GM18505 (cell line): Measurements from ENCODE around the gene CPOX.

Experiments used
- ATAC-seq: cut with Tn5 transposase; IDR thresholded peaks from one replicate; pipeline ENCODE4 v1.9.1; 2021; ENCODE audit not compliant: unreplicated experiment
- POLR2A ChIP-seq: IDR thresholded peaks from 4 replicates; pipeline ENCODE4 v1.6.1; 2011; ENCODE audit warnings: borderline replicate concordance; ENCODE audit not compliant: insufficient read depth, insufficient read length; ENCODE audit errors: extremely low read depth

CPOX gene

DNA sequence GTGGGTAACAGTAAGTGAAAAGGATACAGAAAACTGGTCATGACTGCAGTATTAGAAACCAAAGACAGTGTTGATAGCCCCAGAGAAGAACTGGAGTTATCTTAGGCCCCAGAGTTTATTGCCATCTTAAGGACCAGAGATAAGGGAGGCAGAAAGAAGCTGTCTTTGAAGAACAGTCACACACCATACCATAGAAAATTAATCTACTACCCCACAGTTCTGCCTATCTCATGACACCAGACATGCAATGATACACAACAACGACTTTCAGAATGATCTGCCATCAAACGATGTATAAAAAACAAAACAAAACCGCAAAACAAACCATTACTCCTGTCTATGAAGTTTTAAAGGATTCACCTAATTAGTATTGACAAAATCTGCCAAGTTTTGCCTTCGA lies 9.6 kb downstream of the CPOX start:
- no peak for TF ChIP-seq POLR2A
- no peak for ATAC-seq

DNA sequence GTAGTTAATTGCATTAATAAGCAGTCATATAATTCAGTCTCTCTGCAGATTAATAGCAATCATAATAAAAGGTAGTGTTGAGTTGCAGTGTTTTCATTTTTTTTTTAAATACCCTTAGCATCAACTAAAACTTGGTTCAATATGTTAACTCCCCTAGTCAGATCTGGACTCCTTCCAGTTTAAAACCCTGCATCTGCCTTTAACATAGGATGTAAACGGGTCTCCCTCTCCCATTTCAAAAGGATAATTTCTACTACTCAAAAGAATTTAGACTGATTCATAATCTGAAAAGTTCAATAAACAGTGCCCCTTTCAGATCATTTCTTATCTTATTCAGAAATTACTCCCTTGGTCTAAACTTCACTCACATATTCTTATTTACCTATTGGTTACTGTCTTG lies 11.4 kb downstream of the CPOX start:
- no peak for ATAC-seq
- no peak for TF ChIP-seq POLR2A

DNA sequence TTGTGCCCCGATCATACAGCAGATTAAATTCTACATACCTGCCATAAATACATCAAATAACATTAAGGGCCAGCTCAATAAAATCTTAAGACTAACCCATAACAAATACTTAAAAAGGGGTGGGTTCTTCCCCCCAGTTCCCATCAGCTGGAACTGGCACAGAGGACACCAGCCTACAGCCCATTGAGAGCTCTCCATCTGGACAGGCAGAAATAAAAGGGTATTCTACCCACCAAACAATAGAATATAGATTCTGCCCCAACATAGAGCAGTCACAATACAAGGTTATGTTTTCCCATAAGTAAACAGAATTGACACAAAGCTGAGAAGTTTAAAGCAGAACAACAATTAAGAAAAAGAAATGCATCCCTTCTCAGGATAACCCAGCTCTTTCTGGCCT lies 11.9 kb downstream of the CPOX start:
- TF ChIP-seq POLR2A = no peak
- no peak for ATAC-seq

DNA sequence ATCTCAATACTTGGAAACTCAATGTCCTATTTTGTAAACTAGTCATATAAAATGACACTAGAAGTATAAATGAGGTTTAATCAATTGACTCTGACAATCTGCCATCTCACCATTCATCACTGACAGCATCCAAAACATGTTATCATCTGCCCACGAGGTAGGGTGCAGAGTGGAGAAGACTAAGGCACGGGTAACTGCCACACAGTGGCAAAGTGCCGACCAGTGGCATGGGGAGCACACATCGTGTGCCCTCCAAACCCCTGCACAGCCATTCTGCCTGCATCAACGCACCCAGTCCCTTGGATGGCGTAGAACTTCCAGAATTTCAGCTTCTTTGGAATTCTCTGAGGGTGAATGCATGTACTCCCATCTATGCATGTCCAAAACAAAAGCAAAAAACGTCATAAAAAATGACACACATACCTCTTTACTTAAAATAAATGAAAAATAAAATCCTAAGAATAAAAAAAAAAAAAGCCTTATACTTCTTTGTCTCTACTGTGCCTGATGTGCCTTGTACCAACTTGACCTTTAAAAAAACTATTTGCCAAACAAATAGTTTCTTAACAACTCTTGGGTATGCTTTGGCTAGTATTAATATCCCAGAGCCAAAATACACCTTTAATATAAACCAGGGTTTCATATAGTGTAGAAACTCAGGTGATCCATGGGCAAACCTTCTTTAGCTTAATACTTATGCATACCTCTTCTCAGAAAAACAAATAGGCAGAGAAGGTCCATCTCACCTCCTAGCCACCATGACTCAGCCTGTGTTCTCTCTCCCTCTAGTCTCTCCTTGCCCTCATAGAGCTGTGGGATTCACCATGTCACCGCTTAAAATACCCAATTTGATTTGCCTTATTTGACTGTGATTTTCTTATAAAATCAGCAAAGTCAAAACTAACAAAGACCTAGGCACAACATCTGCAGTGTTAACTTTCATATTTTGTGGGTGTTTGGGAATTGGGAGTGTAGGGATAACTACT lies 12.7 kb downstream of the CPOX start:
- no peak for ATAC-seq

DNA sequence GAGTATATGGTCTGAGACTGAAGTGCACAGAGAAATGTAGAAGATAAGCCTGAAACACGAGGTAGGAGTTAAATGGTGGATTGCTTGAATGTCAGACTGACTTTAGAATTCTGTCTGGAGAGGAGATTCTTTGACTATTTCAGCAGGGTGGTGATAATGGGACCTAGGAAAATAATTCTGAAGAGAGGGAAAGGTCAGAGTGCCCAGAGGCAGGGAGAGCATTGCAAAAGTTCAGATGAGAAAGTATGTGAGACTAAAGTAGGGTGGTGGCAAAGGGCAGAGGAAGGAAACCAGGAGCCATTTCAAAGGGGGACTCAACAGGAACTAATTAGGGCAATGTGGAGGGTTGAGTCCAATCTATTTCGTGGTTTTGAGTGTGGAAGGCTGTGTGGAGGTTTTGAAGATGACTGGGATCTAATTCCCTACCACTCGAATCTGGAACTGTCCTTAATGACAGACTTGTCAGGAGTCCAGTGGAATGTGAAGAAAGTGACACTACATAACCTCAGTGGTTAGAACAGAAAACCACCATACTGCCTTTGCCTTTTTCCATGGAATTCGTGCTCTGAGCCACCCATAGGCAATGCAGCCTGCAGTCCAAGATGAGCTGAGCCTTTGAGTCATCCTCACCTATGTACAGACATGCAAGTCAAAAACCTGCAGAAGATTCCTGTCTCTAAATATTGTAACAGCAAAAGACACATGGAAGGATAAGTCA lies 16.1 kb downstream of the CPOX start:
- no peak for ATAC-seq
- TF ChIP-seq POLR2A = no peak

More for the DNA sequence above, 12.7 kb downstream of the CPOX start:
- TF ChIP-seq POLR2A = no peak

DNA sequence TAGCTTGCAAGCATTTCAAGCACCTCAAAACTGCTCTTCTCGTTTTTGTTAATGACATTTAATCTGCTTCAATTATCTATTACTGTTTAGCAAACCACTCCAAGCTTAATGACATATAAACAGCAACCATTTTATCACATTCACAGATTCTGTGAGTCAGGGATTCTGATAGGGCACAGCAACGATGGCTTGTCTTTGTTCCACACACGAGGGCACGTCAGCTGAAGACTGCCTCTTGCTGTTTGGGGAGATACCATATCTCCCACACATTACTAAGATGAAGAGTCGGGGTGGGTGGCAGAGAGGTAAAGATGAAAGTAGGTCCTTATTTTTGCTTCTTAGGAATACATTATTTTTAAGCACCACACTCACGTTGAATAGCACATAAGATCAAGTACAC lies 19.3 kb downstream of the CPOX start:
- TF ChIP-seq POLR2A = no peak
- no peak for ATAC-seq

DNA sequence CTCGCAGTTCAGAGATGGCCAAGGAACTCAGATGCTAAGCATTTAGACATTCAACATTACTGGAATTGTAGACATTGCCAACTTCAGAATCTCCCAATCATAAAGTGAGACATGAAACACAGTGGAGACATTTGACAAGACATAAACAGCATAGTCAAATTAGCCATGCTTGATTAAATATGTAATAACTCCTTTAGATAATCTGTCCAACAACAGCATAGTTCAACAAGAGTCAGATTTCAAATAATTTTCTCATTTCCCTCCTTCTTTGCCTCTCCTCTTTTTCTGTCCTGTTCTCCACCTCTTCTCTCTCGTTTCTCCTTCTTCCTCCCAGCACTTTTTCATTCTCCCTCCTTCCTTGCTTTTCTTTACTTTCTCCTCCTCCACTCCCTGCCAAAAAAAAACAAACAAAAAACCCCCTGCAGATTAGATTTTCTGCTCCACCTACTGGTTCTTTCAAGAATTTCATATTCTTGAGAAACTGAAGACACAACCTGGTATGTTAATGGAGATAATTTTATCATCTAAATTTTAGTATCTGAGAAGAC lies 20.2 kb downstream of the CPOX start:
- no peak for TF ChIP-seq POLR2A
- peak; percentile 65 for ATAC-seq

DNA sequence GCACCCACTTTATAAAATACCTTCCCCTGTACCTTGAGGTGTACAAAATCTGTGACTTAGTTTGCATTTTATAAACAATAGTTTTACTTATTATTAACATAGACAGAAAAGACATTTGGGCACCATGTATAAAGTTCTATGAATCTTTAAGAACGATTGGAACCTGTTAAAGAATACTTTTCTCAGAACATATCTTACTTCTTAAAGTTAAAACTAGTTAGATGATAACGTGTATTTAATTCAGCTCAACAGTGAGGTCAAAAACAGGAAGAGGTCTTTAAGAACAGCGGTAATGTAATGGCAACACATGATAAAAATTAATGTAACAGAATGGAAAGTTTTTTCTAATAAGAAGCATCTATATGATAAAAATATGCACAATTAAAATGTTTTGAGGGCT lies 25.0 kb downstream of the CPOX start:
- no peak for TF ChIP-seq POLR2A
- ATAC-seq = no peak

DNA sequence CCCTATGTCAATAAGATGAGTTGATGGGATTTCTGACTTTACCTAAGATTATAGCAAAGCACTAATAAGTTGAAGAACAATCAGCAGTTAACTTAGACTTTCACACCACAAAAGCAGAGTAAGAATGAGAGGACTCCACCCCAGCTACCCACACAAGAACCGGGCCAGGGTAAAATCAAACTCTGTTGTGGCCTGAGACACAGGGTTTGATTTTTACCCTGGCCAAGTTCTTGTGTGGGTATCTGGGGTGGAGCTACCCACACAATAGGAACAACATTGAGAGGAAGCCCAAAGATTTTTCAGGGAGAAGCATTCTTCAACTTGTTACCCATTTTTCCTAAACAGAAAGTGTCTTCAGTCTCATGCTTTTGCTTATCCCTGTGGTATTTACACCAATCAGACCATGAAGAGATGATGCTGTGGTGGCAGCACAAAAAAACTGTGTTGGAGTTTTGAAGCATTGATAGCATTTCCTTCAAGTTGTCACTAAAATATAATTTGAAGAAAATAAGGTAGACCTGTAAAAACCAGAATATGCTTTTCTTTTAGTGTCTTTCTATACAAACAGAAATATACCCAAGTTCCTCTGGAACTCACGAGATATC lies 25.6 kb downstream of the CPOX start:
- peak; percentile 21 for ATAC-seq
- TF ChIP-seq POLR2A = no peak

DNA sequence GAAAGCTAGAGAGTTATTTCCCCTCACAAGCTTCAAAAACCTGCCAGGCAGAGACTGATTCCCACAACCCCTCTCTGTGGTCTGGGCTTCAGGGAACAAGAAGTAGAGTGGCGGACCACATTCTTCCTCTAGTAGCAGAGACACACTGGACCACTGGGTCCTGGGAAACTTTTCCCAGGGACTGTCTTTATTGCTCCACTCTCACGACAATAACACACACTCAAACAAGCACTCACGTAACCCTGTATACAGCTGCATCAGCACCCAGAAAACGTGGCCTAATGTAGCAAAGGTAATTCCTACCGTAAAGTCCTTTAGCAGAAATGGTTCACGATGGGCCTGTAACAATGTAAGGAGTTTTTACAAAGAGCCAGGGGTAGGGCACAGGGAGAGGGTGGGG lies 27.6 kb downstream of the CPOX start:
- no peak for ATAC-seq

DNA sequence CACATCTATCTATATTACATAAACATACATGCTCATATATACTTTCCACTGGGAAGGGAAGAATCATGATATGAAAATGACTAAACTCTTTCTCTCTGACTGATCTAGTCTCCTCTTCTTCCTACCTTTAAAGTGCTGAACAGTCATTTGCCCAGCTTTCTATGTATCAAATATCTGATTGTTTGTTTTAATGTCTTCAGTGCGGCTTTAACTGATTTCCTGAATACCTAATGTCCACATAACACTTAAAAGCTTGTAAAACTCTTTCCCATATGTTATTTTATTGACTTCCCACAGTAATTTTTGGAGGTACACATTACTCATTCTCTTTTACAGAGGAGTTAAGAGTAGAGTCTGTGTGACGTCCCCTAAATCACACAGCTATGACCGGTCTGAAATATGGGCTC lies 28.2 kb downstream of the CPOX start:
- ATAC-seq = no peak
- TF ChIP-seq POLR2A = no peak

More for the DNA sequence above, 27.6 kb downstream of the CPOX start:
- no peak for TF ChIP-seq POLR2A

DNA sequence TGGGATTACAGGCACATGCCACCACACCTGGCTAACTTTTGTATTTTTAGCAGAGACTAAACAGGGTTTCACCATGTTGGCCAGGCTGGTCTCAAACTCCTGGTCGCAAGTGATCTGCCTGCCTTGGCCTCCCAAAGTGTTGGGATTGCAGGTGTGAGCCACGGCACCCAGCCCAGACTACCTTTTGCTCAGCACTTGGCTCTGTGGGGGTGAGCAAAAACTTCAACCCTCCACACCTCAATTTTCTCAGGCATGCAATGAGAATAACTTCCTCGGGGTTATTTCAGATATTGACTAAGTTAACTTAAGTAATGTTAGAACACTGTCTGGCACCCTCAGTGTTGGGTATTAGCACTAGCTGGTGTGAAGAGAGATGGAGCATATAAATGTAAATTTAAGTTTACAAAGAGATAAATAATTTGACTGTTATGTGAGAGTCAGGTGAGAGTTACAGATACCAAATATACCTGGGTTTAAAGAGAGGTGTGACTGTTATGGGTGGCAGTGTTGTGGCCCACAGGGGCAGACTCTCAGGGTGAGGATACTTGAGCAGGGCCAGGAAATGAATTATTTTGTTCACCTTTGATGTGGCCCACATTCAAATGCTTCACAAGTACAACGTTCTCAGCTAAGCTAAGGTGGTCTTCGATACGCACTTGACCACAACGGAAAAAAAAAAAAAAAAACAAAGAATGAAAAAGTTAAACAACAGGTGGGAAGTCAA lies 29.0 kb downstream of the CPOX start:
- no peak for ATAC-seq
- TF ChIP-seq POLR2A = peak; percentile 22
